ENCODE measurements around the gene MSANTD1.

DNA sequence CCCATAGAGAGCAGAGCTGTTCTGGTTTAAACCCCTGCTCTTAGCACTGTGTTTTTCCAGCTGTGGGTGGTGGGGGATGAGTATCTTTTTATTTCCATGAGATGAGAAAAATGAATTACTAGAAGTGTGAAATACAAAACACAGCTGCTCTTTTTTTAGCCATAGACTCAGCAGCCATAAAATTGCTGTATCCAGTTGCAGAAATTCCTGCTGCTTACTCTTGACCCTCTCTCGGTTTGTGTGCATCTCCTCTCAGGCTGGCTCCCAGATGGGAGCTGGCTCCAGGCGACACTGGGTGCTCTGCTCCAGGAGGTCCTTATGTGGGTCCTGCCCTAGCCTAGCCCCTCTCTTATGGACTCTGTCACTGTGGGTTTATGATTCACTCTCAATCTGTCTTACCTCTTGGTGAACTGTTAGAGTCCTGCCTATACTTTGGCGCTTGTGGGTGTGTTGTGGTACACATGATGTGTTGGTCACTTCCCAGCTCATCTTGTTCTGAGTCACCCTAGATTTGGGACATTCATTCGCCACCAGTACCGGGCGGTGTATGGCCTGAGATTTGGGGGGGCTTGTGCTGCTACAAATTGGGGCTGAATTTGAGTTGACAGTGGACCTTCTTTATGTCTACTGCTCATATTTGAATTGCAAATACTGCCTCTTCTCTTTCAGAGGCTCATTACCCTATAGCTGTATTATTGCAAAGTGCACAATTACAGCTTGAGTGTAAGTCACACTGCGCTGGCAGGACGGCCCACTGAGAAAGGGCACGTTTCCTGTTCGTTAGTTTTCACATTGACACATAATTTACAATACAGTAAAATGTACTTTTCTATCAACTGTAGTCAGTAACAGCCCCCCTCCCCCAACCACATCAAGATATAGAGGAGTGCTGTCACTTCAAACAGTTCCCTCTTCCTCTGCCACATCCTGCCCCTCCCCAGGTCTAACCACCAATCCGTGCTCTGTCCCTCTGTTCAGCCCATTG lies 46.9 kb upstream of the MSANTD1 start:
- TF ChIP-seq, protein P1, sequence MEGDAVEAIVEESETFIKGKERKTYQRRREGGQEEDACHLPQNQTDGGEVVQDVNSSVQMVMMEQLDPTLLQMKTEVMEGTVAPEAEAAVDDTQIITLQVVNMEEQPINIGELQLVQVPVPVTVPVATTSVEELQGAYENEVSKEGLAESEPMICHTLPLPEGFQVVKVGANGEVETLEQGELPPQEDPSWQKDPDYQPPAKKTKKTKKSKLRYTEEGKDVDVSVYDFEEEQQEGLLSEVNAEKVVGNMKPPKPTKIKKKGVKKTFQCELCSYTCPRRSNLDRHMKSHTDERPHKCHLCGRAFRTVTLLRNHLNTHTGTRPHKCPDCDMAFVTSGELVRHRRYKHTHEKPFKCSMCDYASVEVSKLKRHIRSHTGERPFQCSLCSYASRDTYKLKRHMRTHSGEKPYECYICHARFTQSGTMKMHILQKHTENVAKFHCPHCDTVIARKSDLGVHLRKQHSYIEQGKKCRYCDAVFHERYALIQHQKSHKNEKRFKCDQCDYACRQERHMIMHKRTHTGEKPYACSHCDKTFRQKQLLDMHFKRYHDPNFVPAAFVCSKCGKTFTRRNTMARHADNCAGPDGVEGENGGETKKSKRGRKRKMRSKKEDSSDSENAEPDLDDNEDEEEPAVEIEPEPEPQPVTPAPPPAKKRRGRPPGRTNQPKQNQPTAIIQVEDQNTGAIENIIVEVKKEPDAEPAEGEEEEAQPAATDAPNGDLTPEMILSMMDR (IDR thresholded peaks at IDR 0.05): no peak
- no peak for TF ChIP-seq POLR2A (IDR thresholded peaks at IDR 0.05)
